Muscle layer of colon (tissue), 2 donors: ENCODE data around the gene C17orf75.

Experiments
- H3K27ac ChIP-seq: one replicate; pipeline ENCODE4 v1.7.0; 2013; ENCODE audit warnings: low read depth, mild to moderate bottlenecking, low read length, moderate library complexity
- H3K27me3 ChIP-seq, 2 donors: one replicate each; pipeline ENCODE4 v1.7.0; 2013; ENCODE audit warnings: low read length in 2 of 2, mild to moderate bottlenecking in 2 of 2; ENCODE audit not compliant: insufficient read depth in 2 of 2, control insufficient read depth in 1 of 2
- H3K36me3 ChIP-seq: one replicate; pipeline ENCODE4 v1.7.0; 2013; ENCODE audit warnings: mild to moderate bottlenecking, low read length; ENCODE audit not compliant: insufficient read depth
- H3K4me1 ChIP-seq: one replicate; pipeline ENCODE4 v1.7.0; 2013; ENCODE audit warnings: mild to moderate bottlenecking, low read length; ENCODE audit not compliant: insufficient read depth
- H3K4me3 ChIP-seq, 2 donors: one replicate each; pipeline ENCODE4 v1.7.0; 2013; ENCODE audit warnings: low read length in 2 of 2, low read depth in 1 of 2, mild to moderate bottlenecking in 1 of 2, moderate library complexity in 1 of 2
- H3K9ac ChIP-seq: one replicate; pipeline ENCODE4 v1.7.0; 2013; ENCODE audit warnings: low read length
- H3K9me3 ChIP-seq: one replicate; pipeline ENCODE4 v1.7.0; 2013; ENCODE audit warnings: mild to moderate bottlenecking, low read length
- donor health status: abdominal sarcoma.
- donor health status: Adenocarcinoma of cecum.

C17orf75 gene

DNA sequence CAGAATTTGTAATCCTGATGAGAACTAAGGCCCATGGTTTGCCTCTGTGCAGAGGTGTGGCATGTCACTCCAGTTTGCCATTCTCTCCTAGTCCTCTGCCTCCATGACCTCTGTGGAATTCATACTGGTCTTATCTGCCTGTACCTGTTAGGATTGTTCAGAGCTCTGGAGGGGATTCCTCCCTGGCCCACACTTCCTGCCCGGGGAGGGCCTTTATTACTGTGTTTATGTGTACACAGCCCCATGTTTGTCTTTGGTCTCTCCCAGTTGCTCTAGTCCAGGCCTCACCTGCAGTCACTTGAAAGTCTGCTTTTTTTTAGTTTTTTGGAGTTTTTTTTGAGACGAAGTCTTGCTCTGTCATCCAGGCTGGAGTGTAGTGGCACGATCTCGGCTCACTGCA, 39.9 kb downstream of the C17orf75 start:
- Histone ChIP-seq H3K4me3 (no peak overlapping the region), H3K4me1 (no peaks in the 10 kb centered on the region), H3K9ac (no peak overlapping the region), H3K9me3 (no peaks in the 10 kb centered on the region), H3K36me3 (no peaks in the 10 kb centered on the region), H3K27me3 (no peaks in the 10 kb centered on the region), H3K27ac (no peak overlapping the region)

DNA sequence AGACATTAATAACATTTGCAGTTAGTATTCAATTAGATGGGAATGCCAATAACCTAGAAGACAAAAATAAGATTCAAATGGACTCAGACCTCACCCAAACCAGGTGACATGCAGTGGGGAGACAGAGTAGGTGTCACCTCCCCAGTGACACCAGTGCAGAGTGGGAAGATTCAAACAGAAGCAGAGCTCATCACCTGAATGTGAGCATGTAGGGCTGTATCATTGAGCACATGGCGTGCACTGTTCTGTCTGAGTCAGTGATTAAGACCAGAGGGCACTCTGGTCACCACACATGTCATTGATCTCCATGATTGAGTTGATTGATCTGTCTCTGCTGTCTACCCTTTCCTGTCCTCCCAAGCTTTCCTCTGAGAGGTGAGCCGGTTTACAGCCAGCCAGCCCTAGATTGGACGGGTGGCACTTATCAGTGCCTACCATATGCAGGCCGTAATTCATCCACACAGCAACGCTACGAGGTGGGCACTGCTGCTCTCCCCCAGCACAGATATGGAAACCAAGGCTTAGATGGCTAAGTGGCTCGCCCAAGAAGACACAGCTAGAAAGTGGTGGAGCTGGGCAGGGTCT, 42.3 kb downstream of the C17orf75 start:
- Histone ChIP-seq H3K9me3 (no peaks in the 10 kb centered on the region), H3K27me3 (no peaks in the 10 kb centered on the region), H3K4me3 (no peak overlapping the region), H3K36me3 (no peaks in the 10 kb centered on the region), H3K9ac (no peak overlapping the region), H3K4me1 (no peaks in the 10 kb centered on the region), H3K27ac (no peak overlapping the region)

DNA sequence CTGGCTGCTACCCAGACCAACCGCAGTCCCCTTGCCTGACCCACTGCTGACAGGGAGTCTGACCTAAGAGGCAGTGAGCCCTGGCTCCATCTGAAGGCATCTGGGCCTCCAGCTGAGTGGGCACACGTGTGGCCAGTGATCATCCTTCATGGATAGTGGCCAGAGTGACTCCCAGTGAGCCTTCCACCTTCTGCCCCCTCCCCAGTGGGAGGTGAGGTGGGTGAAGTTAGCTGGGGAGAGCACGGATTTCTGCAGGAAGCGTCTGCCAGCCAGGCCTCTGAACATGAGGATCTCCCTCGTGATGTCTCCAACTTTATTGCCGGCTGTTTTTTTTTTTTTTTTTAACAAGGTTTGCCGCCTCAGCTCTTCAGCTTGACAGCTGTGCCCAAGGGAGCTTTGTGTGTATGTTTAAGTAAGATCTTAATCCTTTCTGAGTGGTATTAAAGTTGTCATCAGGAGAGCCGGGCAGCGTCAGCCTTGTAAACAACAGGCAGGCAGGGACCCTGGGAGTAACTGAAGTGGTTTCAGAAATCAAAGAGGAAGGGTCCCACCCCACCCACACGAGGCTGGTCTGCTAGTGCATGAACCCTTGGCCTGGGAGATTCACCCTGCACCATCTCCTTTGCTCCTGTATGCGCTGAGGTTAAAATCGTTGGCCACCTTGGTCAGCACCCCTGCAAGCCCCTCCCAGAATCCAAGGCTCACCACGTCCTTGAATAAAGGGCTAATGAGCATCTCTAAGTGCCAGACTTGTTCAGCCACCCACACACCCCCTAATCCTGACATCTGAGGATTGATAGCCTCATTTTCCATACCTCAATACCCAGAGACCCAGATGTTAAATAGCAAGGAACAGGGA, 43.0 kb downstream of the C17orf75 start:
- no peaks in the 10 kb centered on the region for H3K27me3 ChIP-seq
- H3K9me3 ChIP-seq, result no peaks in the 10 kb centered on the region
- no peaks in the 10 kb centered on the region for H3K36me3 ChIP-seq
- no peaks in the 10 kb centered on the region for H3K4me1 ChIP-seq
- no peak overlapping the region for H3K4me3 ChIP-seq
- H3K9ac ChIP-seq, result no peak overlapping the region
- H3K27ac ChIP-seq, result no peak overlapping the region

DNA sequence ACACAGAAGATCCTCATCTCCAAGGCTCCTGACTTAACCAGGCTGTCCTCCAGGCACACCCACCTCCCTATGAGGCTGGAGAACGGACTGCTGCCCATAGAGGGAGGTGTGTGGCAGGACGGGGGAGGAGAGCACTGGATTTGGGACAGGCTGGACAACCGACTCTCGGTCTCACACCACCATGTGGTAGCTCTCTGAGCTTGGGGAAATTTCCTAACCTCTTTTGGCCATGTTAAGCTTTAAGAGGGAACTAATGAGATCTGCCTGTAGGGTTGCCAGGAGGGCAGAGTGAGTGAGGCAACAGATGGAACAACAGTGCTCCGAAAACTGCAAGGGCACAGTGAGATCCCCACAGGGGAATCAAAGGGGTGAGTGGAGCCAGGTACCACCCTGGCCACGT, 43.7 kb downstream of the C17orf75 start:
- Histone ChIP-seq H3K4me3 (no peak overlapping the region), H3K27ac (no peak overlapping the region), H3K36me3 (no peaks in the 10 kb centered on the region), H3K9ac (no peak overlapping the region), H3K9me3 (no peaks in the 10 kb centered on the region), H3K4me1 (no peaks in the 10 kb centered on the region), H3K27me3 (no peaks in the 10 kb centered on the region)

DNA sequence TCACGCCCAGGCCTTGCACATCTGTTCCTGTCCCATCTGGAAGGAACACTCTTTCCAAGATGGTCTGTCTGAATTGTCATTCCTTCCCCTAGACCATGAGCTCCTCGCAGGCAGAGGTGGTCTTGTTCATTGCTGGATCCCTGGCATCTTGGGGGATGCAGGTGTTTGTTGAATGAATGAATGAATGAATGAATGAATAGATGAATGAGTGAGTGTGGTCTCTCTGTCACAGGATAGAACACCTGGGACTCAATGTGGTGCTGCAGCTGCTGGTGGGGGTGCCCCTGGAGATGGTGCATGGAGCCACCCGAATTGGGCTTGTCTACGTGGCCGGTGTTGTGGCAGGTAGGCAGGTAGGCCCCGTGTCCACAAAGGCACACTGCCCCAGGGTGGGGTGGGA, 44.1 kb downstream of the C17orf75 start:
- Histone ChIP-seq H3K9ac (no peak overlapping the region), H3K9me3 (no peaks in the 10 kb centered on the region), H3K4me1 (no peaks in the 10 kb centered on the region), H3K27me3 (no peaks in the 10 kb centered on the region), H3K4me3 (no peak overlapping the region), H3K36me3 (no peaks in the 10 kb centered on the region), H3K27ac (no peak overlapping the region)

DNA sequence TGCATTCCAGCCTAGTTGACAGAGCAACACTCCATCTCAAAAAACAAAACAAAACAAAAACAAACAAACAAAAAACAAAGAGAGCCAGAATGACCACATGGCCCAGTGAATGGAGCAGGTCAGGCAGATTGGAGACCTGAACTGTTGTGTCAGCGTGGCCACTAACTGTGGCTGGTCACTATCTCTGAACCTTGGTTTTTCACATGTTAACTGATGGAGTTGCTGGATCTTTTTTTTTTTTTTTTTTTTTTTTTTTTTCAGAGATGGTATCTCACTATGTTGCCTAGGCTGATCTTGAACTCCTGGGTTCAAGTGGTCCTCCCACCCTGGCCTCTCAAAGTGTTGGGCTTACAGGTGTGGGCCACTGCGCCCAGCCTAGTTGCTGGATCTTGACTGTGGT, 44.5 kb downstream of the C17orf75 start:
- Histone ChIP-seq H3K27ac (no peak overlapping the region), H3K9ac (no peak overlapping the region), H3K9me3 (no peaks in the 10 kb centered on the region), H3K4me3 (no peak overlapping the region), H3K4me1 (no peaks in the 10 kb centered on the region), H3K36me3 (no peaks in the 10 kb centered on the region), H3K27me3 (no peaks in the 10 kb centered on the region)

DNA sequence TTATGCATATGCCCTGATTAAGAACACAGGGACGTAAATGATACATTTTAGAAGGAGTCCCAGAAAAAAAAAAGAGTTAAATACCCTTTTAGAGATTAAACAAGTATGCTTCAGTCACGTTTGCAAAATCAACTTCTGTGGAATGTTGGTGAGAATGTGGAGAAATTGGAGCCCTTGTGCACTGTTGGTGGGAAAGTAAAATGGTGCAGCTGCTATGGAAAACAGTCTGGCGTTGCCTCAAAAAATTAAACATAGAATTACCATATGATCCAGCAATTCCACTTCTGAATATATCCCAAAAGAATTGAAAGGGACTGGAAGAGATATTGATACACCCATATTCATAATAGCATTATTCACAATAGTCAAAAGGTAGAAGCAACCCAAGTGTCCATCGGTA, 49.9 kb downstream of the C17orf75 start:
- no peak overlapping the region for H3K9ac ChIP-seq
- no peak overlapping the region for H3K4me3 ChIP-seq
- no peaks in the 10 kb centered on the region for H3K27me3 ChIP-seq
- H3K4me1 ChIP-seq, result no peaks in the 10 kb centered on the region
- H3K36me3 ChIP-seq, result no peaks in the 10 kb centered on the region
- no peaks in the 10 kb centered on the region for H3K9me3 ChIP-seq
- no peak overlapping the region for H3K27ac ChIP-seq

DNA sequence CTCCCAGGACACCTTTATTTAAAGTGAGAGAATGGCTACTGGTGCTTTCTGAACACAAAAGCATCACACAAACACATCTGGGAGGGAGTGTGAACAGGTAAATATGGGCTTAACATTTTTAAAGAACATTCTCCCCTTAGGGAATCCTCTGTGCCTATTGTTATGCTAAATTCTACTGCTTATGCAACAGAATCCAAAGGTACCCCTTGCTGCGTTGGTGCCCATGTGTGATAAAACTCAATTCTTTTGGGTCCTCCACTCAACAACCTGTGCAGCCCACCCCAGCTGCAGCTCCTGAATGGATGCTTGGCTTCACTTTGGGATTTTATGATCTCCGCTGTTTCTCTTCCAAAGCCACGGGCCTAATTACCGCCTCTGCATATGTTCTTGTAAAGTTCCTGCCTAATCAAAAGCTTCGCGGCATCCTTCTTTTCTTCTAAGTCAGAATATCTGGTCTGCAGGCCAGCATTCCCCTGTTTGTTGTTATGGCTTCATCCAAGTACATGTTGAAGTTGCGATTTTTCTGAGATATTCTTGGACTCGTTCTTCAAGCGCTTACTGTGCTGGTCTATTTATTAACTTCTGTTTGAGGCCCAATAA, 52.4 kb downstream of the C17orf75 start:
- Histone ChIP-seq H3K27ac (no peak overlapping the region), H3K4me1 (no peaks in the 10 kb centered on the region), H3K9me3 (no peaks in the 10 kb centered on the region), H3K4me3 (no peak overlapping the region), H3K27me3 (no peaks in the 10 kb centered on the region), H3K9ac (no peak overlapping the region), H3K36me3 (no peaks in the 10 kb centered on the region)

DNA sequence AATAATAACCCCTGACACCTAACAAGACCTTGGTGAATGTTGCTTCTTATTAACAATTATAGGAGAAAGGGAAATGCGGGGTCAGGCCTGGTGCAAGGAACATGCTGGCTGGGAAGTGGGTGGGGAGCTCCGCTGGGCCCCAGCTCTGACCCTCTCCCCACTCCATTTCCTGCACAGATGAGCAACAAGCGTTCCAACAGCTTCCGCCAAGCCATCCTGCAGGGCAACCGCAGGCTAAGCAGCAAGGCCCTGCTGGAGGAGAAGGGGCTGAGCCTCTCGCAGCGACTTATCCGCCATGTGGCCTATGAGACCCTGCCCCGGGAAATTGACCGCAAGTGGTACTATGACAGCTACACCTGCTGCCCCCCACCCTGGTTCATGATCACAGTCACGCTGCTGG, 53.4 kb downstream of the C17orf75 start:
- H3K9me3 ChIP-seq, result no peaks in the 10 kb centered on the region
- H3K36me3 ChIP-seq, result no peaks in the 10 kb centered on the region
- H3K4me3 ChIP-seq, result no peak overlapping the region
- H3K4me1 ChIP-seq, result no peaks in the 10 kb centered on the region
- H3K9ac ChIP-seq, result no peak overlapping the region
- H3K27me3 ChIP-seq, result peaks cover 0 to 7% of the 10 kb centered on the region in 2 donors
- no peak overlapping the region for H3K27ac ChIP-seq

DNA sequence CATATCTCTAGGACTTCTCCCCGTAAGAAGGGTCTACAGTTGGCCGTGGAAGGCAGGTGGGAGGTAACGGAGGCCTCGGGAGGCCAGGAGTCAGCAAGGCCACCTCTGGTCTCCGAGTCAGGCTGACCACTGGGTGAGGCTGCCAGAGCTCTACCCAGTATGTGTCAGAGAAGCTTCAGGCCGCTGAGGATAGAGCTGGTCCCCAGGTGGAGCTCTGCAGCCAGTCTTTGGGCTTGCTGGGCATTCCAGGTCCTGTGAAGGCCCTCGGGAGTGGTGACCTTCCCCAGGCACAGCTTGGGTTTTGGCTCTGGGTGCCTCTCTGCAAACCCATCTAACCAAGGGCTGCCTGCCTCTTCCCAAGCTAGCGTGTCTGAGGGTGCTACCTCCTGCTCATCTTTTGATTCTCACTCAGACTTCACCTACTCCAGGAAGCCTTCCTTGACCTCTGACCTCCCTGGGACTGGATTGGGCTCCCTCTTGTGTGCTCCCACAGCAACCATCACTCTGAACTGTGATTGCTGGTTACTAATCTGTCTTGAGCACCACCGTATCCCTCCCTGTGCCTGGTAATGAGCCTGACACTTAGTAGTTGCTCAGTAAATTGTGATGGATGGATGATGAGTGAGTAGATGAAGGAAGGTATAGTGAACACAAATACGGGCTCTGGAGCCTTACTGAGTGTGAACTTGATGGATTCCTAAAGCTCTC, 54.0 kb downstream of the C17orf75 start:
- Histone ChIP-seq H3K4me3 (no peak overlapping the region), H3K36me3 (no peaks in the 10 kb centered on the region), H3K27me3 (peaks cover 0 to 7% of the 10 kb centered on the region in 2 donors), H3K9me3 (no peaks in the 10 kb centered on the region), H3K4me1 (no peaks in the 10 kb centered on the region), H3K9ac (no peak overlapping the region), H3K27ac (no peak overlapping the region)

DNA sequence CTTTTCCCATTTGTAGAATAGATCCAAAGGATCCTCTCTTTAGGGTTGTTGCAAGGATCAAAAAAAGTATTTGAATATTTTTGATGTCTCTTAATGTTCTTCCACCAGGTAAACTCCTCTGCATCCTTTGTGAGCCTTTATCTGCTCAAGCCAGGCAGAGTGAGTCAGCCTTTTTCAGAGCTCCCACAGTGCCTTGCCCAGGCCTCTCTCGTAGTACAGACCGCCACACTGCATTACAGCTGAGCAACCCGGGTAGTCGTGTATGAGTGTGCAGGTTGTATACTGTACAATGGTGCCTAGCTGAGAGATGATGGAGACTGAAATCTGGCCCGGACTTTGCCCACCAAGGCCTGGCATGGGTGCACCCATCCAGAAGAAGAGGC, 55.5 kb downstream of the C17orf75 start:
- Histone ChIP-seq H3K36me3 (no peaks in the 10 kb centered on the region), H3K27ac (no peak overlapping the region), H3K9me3 (no peaks in the 10 kb centered on the region), H3K9ac (no peak overlapping the region), H3K4me1 (no peaks in the 10 kb centered on the region), H3K27me3 (peaks cover 0 to 7% of the 10 kb centered on the region in 2 donors), H3K4me3 (no peak overlapping the region)
